ENCODE data around the gene SORCS3.

DNA sequence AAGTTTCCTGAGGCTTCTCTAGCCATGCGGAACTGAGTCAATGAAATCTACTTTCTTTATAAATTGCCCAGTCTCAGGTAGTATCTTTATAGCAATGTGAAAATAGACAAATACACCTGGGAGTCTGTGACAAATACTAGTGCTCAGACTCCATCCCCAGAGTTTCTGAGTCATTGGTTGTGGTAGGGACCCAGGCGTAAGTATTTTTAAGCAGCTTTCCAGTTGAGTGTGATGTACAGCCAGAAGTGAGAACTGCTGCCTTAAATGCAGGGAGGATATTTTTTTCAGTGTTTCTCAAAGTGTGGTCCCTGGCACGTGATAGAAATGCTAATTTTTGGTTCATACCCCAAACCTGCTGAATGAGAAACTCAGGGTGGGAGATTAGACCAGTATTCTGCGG, 121.7 kb downstream of the SORCS3 start:
- TF ChIP-seq, protein P1, sequence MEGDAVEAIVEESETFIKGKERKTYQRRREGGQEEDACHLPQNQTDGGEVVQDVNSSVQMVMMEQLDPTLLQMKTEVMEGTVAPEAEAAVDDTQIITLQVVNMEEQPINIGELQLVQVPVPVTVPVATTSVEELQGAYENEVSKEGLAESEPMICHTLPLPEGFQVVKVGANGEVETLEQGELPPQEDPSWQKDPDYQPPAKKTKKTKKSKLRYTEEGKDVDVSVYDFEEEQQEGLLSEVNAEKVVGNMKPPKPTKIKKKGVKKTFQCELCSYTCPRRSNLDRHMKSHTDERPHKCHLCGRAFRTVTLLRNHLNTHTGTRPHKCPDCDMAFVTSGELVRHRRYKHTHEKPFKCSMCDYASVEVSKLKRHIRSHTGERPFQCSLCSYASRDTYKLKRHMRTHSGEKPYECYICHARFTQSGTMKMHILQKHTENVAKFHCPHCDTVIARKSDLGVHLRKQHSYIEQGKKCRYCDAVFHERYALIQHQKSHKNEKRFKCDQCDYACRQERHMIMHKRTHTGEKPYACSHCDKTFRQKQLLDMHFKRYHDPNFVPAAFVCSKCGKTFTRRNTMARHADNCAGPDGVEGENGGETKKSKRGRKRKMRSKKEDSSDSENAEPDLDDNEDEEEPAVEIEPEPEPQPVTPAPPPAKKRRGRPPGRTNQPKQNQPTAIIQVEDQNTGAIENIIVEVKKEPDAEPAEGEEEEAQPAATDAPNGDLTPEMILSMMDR (IDR thresholded peaks at IDR 0.05): no peak
- no peak for TF ChIP-seq POLR2A (IDR thresholded peaks at IDR 0.05)

Measured in esophagus squamous epithelium (tissue), 4 donors.